Sigmoid colon (tissue), 7 donors: ENCODE data around the gene RBM5. TPM values are rescaled to one million over a fixed set of nuclear protein-coding genes. Genes with fewer than 3 reads are reported as not detected.

Experiments
- DNase-seq: peaks from one replicate; pipeline ENCODE4 v3.0.0-alpha.2; 2019
- H3K27ac ChIP-seq, 4 donors: fragments of 200-600 bp; sonication (generic); one replicate each; pipeline ENCODE4 v1.5.1; 2016 to 2019; ENCODE audit warnings: mild to moderate bottlenecking in 1 of 4
- H3K27me3 ChIP-seq, 3 donors: fragments of 200-600 bp; sonication (generic); one replicate each; pipeline ENCODE4 v1.5.1; 2019; ENCODE audit warnings: mild to moderate bottlenecking in 1 of 3
- H3K36me3 ChIP-seq, 4 donors: fragments of 200-600 bp; sonication (generic); one replicate each; pipeline ENCODE4 v1.5.1; 2016 to 2019
- H3K4me1 ChIP-seq, 4 donors: fragments of 200-600 bp; sonication (generic); one replicate each; pipeline ENCODE4 v1.5.1; 2017 to 2019
- H3K4me3 ChIP-seq, 4 donors: fragments of 200-600 bp; sonication (generic); one replicate each; pipeline ENCODE4 v1.5.1; 2017 to 2019; ENCODE audit warnings: mild to moderate bottlenecking in 2 of 4, moderate library complexity in 1 of 4
- H3K9me3 ChIP-seq, 4 donors: fragments of 200-600 bp in 3 of 4; sonication (generic) in 3 of 4; one replicate each; pipeline versions ENCODE4 v1.5.1 to v1.6.1; 2013 to 2019
- EP300 ChIP-seq, 4 donors: sonication (generic); formaldehyde crosslinking; IDR thresholded peaks; one replicate each; pipeline ENCODE4 v1.6.1; 2017; ENCODE audit warnings: antibody characterized with exemption in 4 of 4
- POLR2A ChIP-seq, 2 donors: fragments of 450-650 bp; IDR thresholded peaks; one replicate each; pipeline ENCODE4 v1.6.1; 2016; ENCODE audit warnings: antibody characterized with exemption in 2 of 2, mild to moderate bottlenecking in 2 of 2, moderate library complexity in 2 of 2
- POLR2AphosphoS5 ChIP-seq, 4 donors: sonication (generic); formaldehyde crosslinking; IDR thresholded peaks; one replicate each; pipeline ENCODE4 v1.6.1; 2017; ENCODE audit warnings: antibody characterized with exemption in 4 of 4
- WGBS, 2 donors: extraction: QIAGEN DNeasy Blood & Tissue Kit; methylation state at CpG; one replicate each; pipeline ENCODE4 v1.1.7; 2013; 5-methylcytosine and 5-hydroxymethylcytosine counted together
- intact Hi-C: fragments of 100-400 bp; cut with DNase I; formaldehyde crosslinking; loops from one replicate; pipeline ENCODE4 v1.15.1; 2023
- polyA plus RNA-seq, 3 donors: library from polyadenylated mRNA; stranded (reverse); fragments of 200-250 nt; gene quantifications; one replicate each; pipeline ENCODE4 v1.2.3, GENCODE V29; 2013
- total RNA-seq, 4 donors: library from RNA; depleted of rRNA; stranded (reverse); fragments of >200 nt; gene quantifications; one replicate each; pipeline ENCODE4 v1.1.0, GENCODE V29; 2016
- TF ChIP-seq, protein P1 (sequence below), 4 experiments: fragments of 450-650 bp in 3 of 4; fragments of 200-600 bp in 1 of 4; IDR thresholded peaks; one replicate each; pipeline ENCODE4 v1.5.1; 2016 to 2019; ENCODE audit warnings: antibody characterized with exemption in 4 of 4, mild to moderate bottlenecking in 3 of 4, moderate library complexity in 2 of 4
- donor health status: healthy with polysubstance abuse.
- donor health status: Bipolar disorder and iron deficiency.
- donor health status: healthy.

RBM5 gene
- total and polyA plus RNA-seq, 7 donors: 19.4 to 294 (median 149) TPM

DNA sequence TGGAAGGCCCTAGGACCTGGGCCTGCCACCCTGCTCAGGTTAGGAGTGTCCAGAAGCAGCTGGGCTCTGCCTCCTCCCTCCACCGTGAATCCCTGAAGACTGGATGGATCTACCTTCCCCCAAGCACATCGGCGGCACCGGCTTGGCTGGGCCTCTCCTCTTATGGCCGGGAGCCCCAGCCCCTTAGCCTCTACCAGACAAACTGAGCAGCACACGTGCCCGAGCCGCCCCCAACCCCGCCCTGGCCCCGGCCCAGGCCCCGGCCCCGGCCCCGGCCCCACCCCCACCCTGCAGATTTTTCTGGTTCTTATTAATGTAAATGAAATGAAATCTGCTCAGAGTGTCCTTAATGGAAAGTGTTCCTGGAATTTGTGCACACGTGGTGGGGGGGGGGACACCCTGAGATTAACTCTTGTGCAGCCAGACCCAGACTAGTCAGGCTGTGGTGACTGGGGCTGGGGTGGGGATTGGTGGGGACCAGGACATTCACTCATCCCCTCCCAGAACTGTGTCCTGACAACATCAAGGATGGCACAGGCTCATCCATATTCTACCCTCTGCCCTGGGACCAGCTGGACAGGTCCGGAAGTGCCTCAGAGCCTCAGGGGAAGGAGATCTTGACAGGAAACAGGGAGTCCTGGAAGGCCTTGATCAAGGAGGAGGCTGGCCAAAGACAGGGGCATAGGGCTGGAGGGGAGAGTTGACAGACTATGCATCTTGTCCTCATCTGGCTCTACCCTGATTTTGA, 35.5 kb downstream of the RBM5 start:
- peaks cover 0 to 18% (median 14%) of the 10 kb centered on the region in 4 donors for H3K36me3 ChIP-seq
- no peak overlapping the region for H3K4me3 ChIP-seq
- 19 to 52% methylated on average over 15 of the region's 15 CpGs for WGBS, 2 donors
- intact Hi-C loops: no loop called here
- TF ChIP-seq, protein P1, sequence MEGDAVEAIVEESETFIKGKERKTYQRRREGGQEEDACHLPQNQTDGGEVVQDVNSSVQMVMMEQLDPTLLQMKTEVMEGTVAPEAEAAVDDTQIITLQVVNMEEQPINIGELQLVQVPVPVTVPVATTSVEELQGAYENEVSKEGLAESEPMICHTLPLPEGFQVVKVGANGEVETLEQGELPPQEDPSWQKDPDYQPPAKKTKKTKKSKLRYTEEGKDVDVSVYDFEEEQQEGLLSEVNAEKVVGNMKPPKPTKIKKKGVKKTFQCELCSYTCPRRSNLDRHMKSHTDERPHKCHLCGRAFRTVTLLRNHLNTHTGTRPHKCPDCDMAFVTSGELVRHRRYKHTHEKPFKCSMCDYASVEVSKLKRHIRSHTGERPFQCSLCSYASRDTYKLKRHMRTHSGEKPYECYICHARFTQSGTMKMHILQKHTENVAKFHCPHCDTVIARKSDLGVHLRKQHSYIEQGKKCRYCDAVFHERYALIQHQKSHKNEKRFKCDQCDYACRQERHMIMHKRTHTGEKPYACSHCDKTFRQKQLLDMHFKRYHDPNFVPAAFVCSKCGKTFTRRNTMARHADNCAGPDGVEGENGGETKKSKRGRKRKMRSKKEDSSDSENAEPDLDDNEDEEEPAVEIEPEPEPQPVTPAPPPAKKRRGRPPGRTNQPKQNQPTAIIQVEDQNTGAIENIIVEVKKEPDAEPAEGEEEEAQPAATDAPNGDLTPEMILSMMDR (IDR thresholded peaks at IDR 0.05): no peak
- peak in 1 of 4 donors; percentile 17 for TF ChIP-seq POLR2AphosphoS5 (IDR thresholded peaks at IDR 0.05)
- H3K27me3 ChIP-seq: no peaks in the 10 kb centered on the region
- peak; percentile 59 for DNase-seq
- H3K27ac ChIP-seq: no peak overlapping the region
- H3K4me1 ChIP-seq: peaks cover 0 to 40% (median 36%) of the 10 kb centered on the region in 4 donors
- H3K9me3 ChIP-seq: no peaks in the 10 kb centered on the region

DNA sequence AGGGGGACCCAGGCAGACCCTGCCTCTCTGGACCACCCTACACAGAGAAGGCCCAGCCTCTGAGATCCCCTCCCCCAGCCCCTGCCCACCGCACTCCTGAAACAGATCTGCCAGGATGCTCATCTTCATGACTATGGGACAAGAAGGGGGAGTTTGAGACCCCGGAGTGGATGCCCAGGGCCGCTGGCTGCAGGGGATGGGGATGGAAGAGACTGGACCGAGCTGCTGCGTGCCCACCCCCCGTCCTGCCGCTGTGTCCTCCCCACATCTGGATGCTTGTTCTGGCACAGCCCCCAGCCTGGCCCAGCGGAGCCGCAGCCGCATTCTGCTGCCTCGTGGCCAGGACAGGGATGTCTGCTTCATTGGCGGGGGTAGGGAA, 36.1 kb downstream of the RBM5 start:
- H3K36me3 ChIP-seq: peaks cover 0 to 16% (median 10%) of the 10 kb centered on the region in 4 donors
- TF ChIP-seq, protein P1 (IDR thresholded peaks at IDR 0.05): no peak
- TF ChIP-seq POLR2AphosphoS5 (IDR thresholded peaks at IDR 0.05): no peak
- no peak for TF ChIP-seq EP300 (IDR thresholded peaks at IDR 0.05)
- TF ChIP-seq POLR2A (IDR thresholded peaks at IDR 0.05): no peak
- no peaks in the 10 kb centered on the region for H3K27me3 ChIP-seq
- WGBS, 2 donors: 76 to 80% methylated on average over 12 of the region's 12 CpGs
- intact Hi-C loops: no loop called here
- H3K4me1 ChIP-seq: peaks cover 0 to 40% (median 36%) of the 10 kb centered on the region in 4 donors
- no peak overlapping the region for H3K4me3 ChIP-seq
- H3K9me3 ChIP-seq: no peaks in the 10 kb centered on the region
- no peak overlapping the region for H3K27ac ChIP-seq
- DNase-seq: peak; percentile 65

DNA sequence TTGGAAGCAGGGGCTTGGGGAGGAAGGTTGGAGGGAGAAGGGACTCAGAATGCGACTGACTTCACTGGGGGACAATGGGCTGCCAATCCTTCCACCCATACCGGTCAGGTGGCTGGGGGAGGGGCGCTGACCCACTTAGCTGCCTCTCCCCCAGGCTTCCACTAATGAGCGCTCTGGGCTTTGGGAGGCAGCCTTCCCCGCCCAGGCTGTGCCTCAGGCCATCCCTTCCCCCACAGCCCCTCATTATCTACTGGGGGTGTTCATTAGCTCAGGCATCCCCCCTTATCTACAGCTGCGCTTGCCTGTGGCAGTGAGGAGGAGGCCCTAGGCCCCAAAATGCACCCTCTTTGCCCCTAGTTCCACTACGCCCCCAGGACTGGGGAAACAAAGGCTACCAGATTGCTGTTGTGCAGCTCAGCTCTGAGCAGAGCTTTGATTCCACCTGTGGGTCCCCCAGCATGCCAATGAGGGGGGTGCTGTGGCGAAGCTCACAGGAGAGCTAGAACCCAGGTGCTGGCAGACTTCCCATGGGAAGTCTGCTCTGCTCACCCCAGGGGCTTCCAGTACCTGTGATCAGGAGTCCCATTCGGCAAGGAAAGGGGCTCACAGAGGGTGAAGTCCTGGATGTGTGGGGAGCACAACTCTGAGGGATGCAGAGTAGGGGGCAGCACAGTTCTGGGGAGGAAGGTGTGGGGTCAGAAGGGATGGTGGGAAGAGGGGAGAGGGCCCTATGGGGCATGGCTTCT, 37.0 kb downstream of the RBM5 start:
- peak; percentile 55 for DNase-seq
- Histone ChIP-seq H3K36me3 (peaks cover 0 to 7% (median 1%) of the 10 kb centered on the region in 4 donors), H3K4me1 (peaks cover 0 to 40% (median 36%) of the 10 kb centered on the region in 4 donors), H3K4me3 (no peak overlapping the region), H3K9me3 (no peaks in the 10 kb centered on the region), H3K27me3 (no peaks in the 10 kb centered on the region), H3K27ac (no peak overlapping the region)
- TF ChIP-seq, protein P1 (IDR thresholded peaks at IDR 0.05): no peak
- TF ChIP-seq POLR2AphosphoS5 (IDR thresholded peaks at IDR 0.05) (no peak), EP300 (IDR thresholded peaks at IDR 0.05) (no peak), POLR2A (IDR thresholded peaks at IDR 0.05) (no peak)
- intact Hi-C loops: no loop called here
- 79 to 82% methylated on average over 9 of the region's 9 CpGs for WGBS, 2 donors

DNA sequence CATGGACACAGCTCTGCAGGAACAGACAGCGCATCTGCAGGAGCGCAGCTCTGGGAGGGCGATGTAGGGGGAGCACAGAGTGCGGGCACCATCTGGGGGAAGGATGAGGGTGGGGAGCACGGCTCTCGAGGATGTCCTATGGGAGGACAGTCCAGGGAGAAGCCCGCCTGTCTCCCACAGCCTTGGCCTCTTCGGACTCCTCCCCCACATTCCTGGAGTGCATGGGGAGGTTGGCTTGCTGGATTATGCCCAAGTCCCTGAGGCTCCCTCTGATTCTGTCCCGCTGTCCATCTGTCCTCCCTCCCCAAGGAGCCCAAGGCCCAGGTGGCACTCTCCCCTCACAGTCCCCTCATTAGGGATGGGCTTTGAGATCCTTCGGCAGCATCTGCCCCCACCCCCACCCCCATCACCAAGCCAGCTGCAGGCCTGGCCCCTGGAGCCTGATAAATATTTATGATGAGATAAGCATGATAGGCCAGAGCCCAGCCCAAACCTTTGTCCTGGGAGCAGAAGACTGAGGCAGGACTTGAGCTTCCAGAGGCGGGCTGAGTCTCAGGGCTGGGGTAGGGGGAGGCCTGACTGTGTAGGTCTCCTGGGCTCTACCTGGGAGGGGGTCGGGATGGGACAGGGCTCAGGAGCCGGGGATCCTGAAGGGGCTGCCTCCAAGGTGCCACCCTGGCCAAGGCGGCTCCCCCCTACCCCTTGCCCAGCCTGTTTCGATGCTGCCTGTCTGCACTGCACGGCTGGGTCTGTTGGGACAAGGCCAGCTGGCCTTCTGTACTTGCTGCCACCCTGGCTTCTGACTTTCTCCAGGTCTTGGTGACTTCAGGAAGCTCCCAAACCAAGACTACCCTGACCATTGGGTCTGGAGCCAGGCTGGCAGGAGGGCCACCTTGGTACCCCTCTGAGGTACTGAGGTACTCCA, 37.8 kb downstream of the RBM5 start:
- Histone ChIP-seq H3K27ac (no peak overlapping the region), H3K9me3 (no peaks in the 10 kb centered on the region), H3K27me3 (no peaks in the 10 kb centered on the region), H3K36me3 (no peaks in the 10 kb centered on the region), H3K4me3 (no peak overlapping the region), H3K4me1 (peaks cover 0 to 38% (median 36%) of the 10 kb centered on the region in 4 donors)
- intact Hi-C loops: no loop called here
- 77 to 79% methylated on average over 16 of the region's 16 CpGs for WGBS, 2 donors
- DNase-seq: no peak
- TF ChIP-seq POLR2AphosphoS5 (IDR thresholded peaks at IDR 0.05) (no peak), POLR2A (IDR thresholded peaks at IDR 0.05) (no peak), EP300 (IDR thresholded peaks at IDR 0.05) (no peak)
- TF ChIP-seq, protein P1 (IDR thresholded peaks at IDR 0.05): no peak
